Tibial artery (tissue), 4 donors: ENCODE results near the gene MCUR1.

Experiments
- DNase-seq, 2 donors: peaks; one replicate each; pipeline ENCODE4 v3.0.0-alpha.2; 2019
- H3K27ac ChIP-seq, 2 donors: fragments of 200-600 bp; sonication (generic) in 1 of 2; 1 replicate in 1 of 2; 2 replicates in 1 of 2; pipeline ENCODE4 v1.5.1; 2018 to 2019; ENCODE audit warnings: mild to moderate bottlenecking in 1 of 2
- H3K27me3 ChIP-seq, 2 donors: fragments of 200-600 bp; sonication (generic) in 1 of 2; one replicate each; pipeline versions ENCODE4 v1.5.1 to v1.6.0; 2016 to 2019
- H3K36me3 ChIP-seq, 3 donors: fragments of 200-600 bp; sonication (generic) in 2 of 3; one replicate each; pipeline ENCODE4 v1.5.1; 2016 to 2019; ENCODE audit warnings: mild to moderate bottlenecking in 2 of 3
- H3K4me1 ChIP-seq, 4 donors: fragments of 200-600 bp; sonication (generic) in 2 of 4; 1 replicate in 3 of 4; 2 replicates in 1 of 4; pipeline ENCODE4 v1.5.1; 2016 to 2019
- H3K4me3 ChIP-seq, 2 donors: fragments of 200-600 bp; sonication (generic) in 1 of 2; 1 replicate in 1 of 2; 2 replicates in 1 of 2; pipeline ENCODE4 v1.5.1; 2018 to 2019; ENCODE audit warnings: mild to moderate bottlenecking in 2 of 2
- H3K9me3 ChIP-seq, 3 donors: fragments of 200-600 bp; sonication (generic) in 1 of 3; one replicate each; pipeline ENCODE4 v1.5.1; 2016 to 2019
- CTCF ChIP-seq, 2 experiments: fragments of 200-600 bp in 1 of 2; fragments of 450-650 bp in 1 of 2; IDR thresholded peaks; one replicate each; pipeline ENCODE4 v1.5.1; 2017 to 2019; ENCODE audit warnings: antibody characterized with exemption in 2 of 2, mild to moderate bottlenecking in 1 of 2, moderate library complexity in 1 of 2
- intact Hi-C: fragments of 100-400 bp; cut with DNase I; formaldehyde crosslinking; loops from one replicate; pipeline ENCODE4 v1.15.0; 2023; ENCODE audit warnings: low total_unique reads

Gene MCUR1

GRCh38 chr6:13741365-13741764 is 73.0 kb downstream of the MCUR1 start:
- intact Hi-C loops, result no loop called here
- DNase-seq, result no peak
- Histone ChIP-seq H3K4me3 (no peak overlapping the region), H3K9me3 (no peaks in the 10 kb centered on the region), H3K27ac (no peak overlapping the region), H3K27me3 (no peaks in the 10 kb centered on the region), H3K4me1 (no peaks in the 10 kb centered on the region), H3K36me3 (no peaks in the 10 kb centered on the region)
- no peak for TF ChIP-seq CTCF (IDR thresholded peaks at IDR 0.05)
